HepG2 (cell line): ENCODE data around the gene BTG4.

Experiments used
- ATF3 ChIP-seq: sonication (generic); formaldehyde crosslinking; IDR thresholded peaks from 2 replicates; pipeline ENCODE4 v1.4.0; 2020; ENCODE audit warnings: missing genetic modification reagents
- BCL3 ChIP-seq: sonication (generic); formaldehyde crosslinking; IDR thresholded peaks from 2 replicates; pipeline ENCODE4 v1.5.1; 2020; ENCODE audit warnings: mild to moderate bottlenecking, missing genetic modification reagents, moderate library complexity
- CEBPB ChIP-seq: IDR thresholded peaks from 2 replicates; pipeline ENCODE4 v1.6.1; 2011; ENCODE audit warnings: low read depth, low read length, improper control_type of control experiment, borderline replicate concordance
- CTCF ChIP-seq: sonication (generic); formaldehyde crosslinking; IDR thresholded peaks from 2 replicates; pipeline ENCODE4 v1.5.0; 2020; ENCODE audit warnings: mild to moderate bottlenecking, missing genetic modification reagents, moderate library complexity
- JUNB ChIP-seq: sonication (generic); formaldehyde crosslinking; IDR thresholded peaks from 2 replicates; pipeline ENCODE4 v1.8.0; 2022; ENCODE audit warnings: missing genetic modification reagents, mild to moderate bottlenecking, borderline replicate concordance
- MYC ChIP-seq: sonication (generic); formaldehyde crosslinking; IDR thresholded peaks from 2 replicates; pipeline ENCODE4 v1.9.0; 2021; ENCODE audit warnings: missing genetic modification reagents, borderline replicate concordance
- MYNN ChIP-seq: sonication (generic); formaldehyde crosslinking; IDR thresholded peaks from 2 replicates; pipeline ENCODE4 v1.4.0; 2020; ENCODE audit warnings: mild to moderate bottlenecking, low read depth, missing genetic modification reagents
- ZC3H4 ChIP-seq: sonication (generic); formaldehyde crosslinking; IDR thresholded peaks from 2 replicates; pipeline ENCODE4 v1.4.0; 2020; ENCODE audit warnings: missing genetic modification reagents, borderline replicate concordance
- ZNF616 ChIP-seq: sonication (generic); formaldehyde crosslinking; IDR thresholded peaks from 2 replicates; pipeline ENCODE4 v1.5.0; 2020; ENCODE audit warnings: low read depth, mild to moderate bottlenecking, missing genetic modification reagents

- TF ChIP-seq CEBPB = no peak
- no peak for TF ChIP-seq MYC (CRISPR knock-in tag)
- no peak for TF ChIP-seq ZC3H4 (CRISPR knock-in tag)
- no peak for TF ChIP-seq ATF3
- TF ChIP-seq CTCF (CRISPR knock-in tag) = no peak
- no peak for TF ChIP-seq JUNB (CRISPR knock-in tag)
- TF ChIP-seq BCL3 = no peak
- no peak for TF ChIP-seq MYNN (CRISPR knock-in tag)
- no peak for TF ChIP-seq ZNF616 (CRISPR knock-in tag)
Measured at GRCh38 chr11:111479666-111480065, 32.5 kb downstream of the BTG4 start.
